ENCODE data around the gene ESRRG. TPM values are rescaled to one million over a fixed set of nuclear protein-coding genes. Genes with fewer than 3 reads are reported as not detected.

ESRRG gene
- 0.51 and 0.83 TPM in 2 replicates for total RNA-seq
- 0.15 and 0.17 TPM in 2 replicates for polyA plus RNA-seq
- 0.08 and 0.13 TPM in 2 replicates for polyA plus RNA-seq (2012)
- not detected in 2 replicates for polyA minus RNA-seq (ENCODE audit: low replicate concordance)

DNA sequence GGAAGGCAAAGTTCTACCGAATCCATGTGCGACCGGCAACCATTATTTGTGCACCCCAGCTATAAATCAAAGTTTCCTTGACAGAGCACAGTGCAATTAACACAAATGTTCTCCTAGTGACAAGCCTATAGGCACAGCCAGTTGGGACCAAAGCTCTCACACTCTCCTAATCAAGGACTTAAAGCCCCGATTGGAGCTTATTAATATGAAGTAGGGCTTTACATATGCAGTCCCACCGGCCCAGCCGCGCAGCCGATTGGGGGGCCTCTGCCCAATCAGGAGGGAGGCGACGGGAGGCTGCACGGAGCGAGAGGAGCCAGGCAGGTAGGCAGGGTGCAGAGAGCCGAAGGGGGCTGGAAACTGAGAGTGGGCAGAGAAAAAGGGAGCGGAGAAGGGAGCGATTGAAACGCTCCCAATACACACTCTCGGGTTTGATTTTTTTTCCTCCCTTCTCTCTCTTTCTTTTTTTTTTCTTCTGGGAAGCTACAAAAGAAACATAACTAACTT, at the start of gene ESRRG:
Gene ESRRG (minus strand): TSS at position 156 of the 507 bp plus-strand sequence. CDS start 130 bp downstream, at position 26.
- H3K27me3 ChIP-seq (ENCODE audit: control insufficient read depth, insufficient read depth, low read length) = no peaks in the 10 kb centered on the region
- DNase-seq (ENCODE audit: low read depth in 2 of 2) = peak in 1 of 2 donors; percentile 38
- H3K4me3 ChIP-seq (replicated peaks in 1 of 4; ENCODE audit: control extremely low read depth in 1 of 4, insufficient read depth in 1 of 4, low read depth in 3 of 4, low read length in 4 of 4) = peak within 1 kb of the TSS; percentile 28 to 75 (median 43)
- no peak within 1 kb of the TSS for H3K9ac ChIP-seq (ENCODE audit: insufficient read depth, low read length)
- H2AFZ ChIP-seq (ENCODE audit: low read length) = peak within 1 kb of the TSS; percentile 45
- TF ChIP-seq, protein P1, sequence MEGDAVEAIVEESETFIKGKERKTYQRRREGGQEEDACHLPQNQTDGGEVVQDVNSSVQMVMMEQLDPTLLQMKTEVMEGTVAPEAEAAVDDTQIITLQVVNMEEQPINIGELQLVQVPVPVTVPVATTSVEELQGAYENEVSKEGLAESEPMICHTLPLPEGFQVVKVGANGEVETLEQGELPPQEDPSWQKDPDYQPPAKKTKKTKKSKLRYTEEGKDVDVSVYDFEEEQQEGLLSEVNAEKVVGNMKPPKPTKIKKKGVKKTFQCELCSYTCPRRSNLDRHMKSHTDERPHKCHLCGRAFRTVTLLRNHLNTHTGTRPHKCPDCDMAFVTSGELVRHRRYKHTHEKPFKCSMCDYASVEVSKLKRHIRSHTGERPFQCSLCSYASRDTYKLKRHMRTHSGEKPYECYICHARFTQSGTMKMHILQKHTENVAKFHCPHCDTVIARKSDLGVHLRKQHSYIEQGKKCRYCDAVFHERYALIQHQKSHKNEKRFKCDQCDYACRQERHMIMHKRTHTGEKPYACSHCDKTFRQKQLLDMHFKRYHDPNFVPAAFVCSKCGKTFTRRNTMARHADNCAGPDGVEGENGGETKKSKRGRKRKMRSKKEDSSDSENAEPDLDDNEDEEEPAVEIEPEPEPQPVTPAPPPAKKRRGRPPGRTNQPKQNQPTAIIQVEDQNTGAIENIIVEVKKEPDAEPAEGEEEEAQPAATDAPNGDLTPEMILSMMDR (conservative IDR thresholded peaks at IDR 0.05 in 1 of 2, IDR thresholded peaks at IDR 0.05 in 1 of 2; ENCODE audit: low read depth in 1 of 2, low read length in 2 of 2) = no peak
- TF ChIP-seq EZH2 (IDR thresholded peaks at IDR 0.05; ENCODE audit: low read length, missing control alignments) = peak; percentile 54
- H3K9me3 ChIP-seq (ENCODE audit: control insufficient read depth, insufficient read depth, low read depth, low read length) = no peaks in the 10 kb centered on the region
- H4K20me1 ChIP-seq (ENCODE audit: control insufficient read depth, extremely low read depth, insufficient read depth, low read length) = no peaks in the 10 kb centered on the region
- peak within 1 kb of the TSS; percentile 83 for H3K4me2 ChIP-seq (ENCODE audit: extremely low read depth, insufficient read depth, low read length)
- H3K36me3 ChIP-seq (ENCODE audit: control insufficient read depth, insufficient read depth, low read length) = no peaks in the 10 kb centered on the region
- no peaks in the 10 kb centered on the region for H3K79me2 ChIP-seq (ENCODE audit: control insufficient read depth, insufficient read depth, low read length)
- H3K27ac ChIP-seq (ENCODE audit: insufficient read depth, low read length) = no peak within 1 kb of the TSS
- no peaks in the 10 kb centered on the region for H3K4me1 ChIP-seq (ENCODE audit: control insufficient read depth, extremely low read depth, insufficient read depth, low read length)

DNA sequence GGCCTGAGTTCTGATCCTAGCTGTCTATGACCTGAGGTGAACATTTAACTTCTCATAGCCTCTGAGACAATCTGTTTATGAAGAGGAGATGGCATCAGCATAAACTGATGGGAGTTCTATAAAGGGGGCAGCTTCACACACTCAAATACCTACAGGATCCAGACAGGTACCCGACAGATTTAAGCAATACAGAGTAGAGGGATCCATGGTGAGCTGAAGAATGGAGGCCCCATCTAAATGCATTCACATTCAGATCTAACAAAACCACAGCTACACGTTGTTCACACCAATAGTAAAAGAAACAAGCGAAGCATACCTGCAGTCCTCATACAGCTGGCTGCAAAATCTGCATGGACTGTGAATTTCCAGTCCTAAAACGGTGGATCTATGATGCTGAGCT, 48.7 kb upstream of the ESRRG start:
- Histone ChIP-seq H3K4me2 (ENCODE audit: extremely low read depth, insufficient read depth, low read length) (no peak overlapping the region), H3K9me3 (ENCODE audit: control insufficient read depth, insufficient read depth, low read depth, low read length) (no peaks in the 10 kb centered on the region), H3K27ac (ENCODE audit: insufficient read depth, low read length) (no peak overlapping the region), H2AFZ (ENCODE audit: low read length) (no peak overlapping the region), H3K9ac (ENCODE audit: insufficient read depth, low read length) (no peak overlapping the region), H3K27me3 (ENCODE audit: control insufficient read depth, insufficient read depth, low read length) (no peaks in the 10 kb centered on the region), H3K4me1 (ENCODE audit: control insufficient read depth, extremely low read depth, insufficient read depth, low read length) (no peaks in the 10 kb centered on the region), H3K36me3 (ENCODE audit: control insufficient read depth, insufficient read depth, low read length) (no peaks in the 10 kb centered on the region), H3K79me2 (ENCODE audit: control insufficient read depth, insufficient read depth, low read length) (no peaks in the 10 kb centered on the region), H4K20me1 (ENCODE audit: control insufficient read depth, extremely low read depth, insufficient read depth, low read length) (no peaks in the 10 kb centered on the region), H3K4me3 (replicated peaks in 1 of 4; ENCODE audit: control extremely low read depth in 1 of 4, insufficient read depth in 1 of 4, low read depth in 3 of 4, low read length in 4 of 4) (no peak overlapping the region)
- TF ChIP-seq EZH2 (IDR thresholded peaks at IDR 0.05; ENCODE audit: low read length, missing control alignments) = no peak
- TF ChIP-seq, protein P1 (conservative IDR thresholded peaks at IDR 0.05 in 1 of 2, IDR thresholded peaks at IDR 0.05 in 1 of 2; ENCODE audit: low read depth in 1 of 2, low read length in 2 of 2) = no peak
- no peak for DNase-seq (ENCODE audit: low read depth in 2 of 2)

DNA sequence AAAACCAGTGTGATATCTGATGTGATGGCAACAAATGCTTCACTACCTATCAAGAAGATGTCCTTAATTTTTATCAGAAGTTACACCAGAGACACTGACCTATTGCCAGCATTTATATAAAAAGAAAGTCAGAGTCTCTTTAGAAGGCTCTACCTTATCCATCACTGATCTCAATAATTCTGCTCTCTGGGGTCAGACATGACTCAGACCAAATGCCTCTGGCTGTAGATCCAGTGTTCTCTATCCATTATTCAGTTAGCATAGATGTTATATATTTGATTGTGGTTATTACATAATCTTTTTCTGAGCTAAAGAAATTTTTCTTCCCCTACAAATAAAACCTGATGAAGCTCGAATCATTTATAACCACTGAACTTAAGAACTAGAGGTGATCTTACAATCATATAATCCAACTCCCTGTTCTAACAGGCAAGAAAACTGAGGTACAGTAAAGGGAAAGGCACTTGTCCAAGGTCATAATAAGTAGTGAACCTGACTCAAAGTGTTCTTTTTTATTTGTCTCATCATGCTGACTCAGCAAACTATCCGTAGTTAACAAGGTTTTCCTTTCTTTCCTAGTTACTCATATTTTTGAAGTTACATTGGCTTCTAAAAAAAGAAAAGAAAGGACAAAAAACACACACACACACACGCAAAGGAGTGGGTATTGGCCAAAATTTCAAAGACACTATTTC, 43.6 kb upstream of the ESRRG start:
- Histone ChIP-seq H4K20me1 (ENCODE audit: control insufficient read depth, extremely low read depth, insufficient read depth, low read length) (no peaks in the 10 kb centered on the region), H3K4me2 (ENCODE audit: extremely low read depth, insufficient read depth, low read length) (no peak overlapping the region), H3K27me3 (ENCODE audit: control insufficient read depth, insufficient read depth, low read length) (no peaks in the 10 kb centered on the region), H3K4me3 (replicated peaks in 1 of 4; ENCODE audit: control extremely low read depth in 1 of 4, insufficient read depth in 1 of 4, low read depth in 3 of 4, low read length in 4 of 4) (no peak overlapping the region), H3K36me3 (ENCODE audit: control insufficient read depth, insufficient read depth, low read length) (no peaks in the 10 kb centered on the region), H2AFZ (ENCODE audit: low read length) (no peak overlapping the region), H3K4me1 (ENCODE audit: control insufficient read depth, extremely low read depth, insufficient read depth, low read length) (no peaks in the 10 kb centered on the region), H3K79me2 (ENCODE audit: control insufficient read depth, insufficient read depth, low read length) (no peaks in the 10 kb centered on the region), H3K9ac (ENCODE audit: insufficient read depth, low read length) (no peak overlapping the region), H3K9me3 (ENCODE audit: control insufficient read depth, insufficient read depth, low read depth, low read length) (no peaks in the 10 kb centered on the region), H3K27ac (ENCODE audit: insufficient read depth, low read length) (no peak overlapping the region)
- DNase-seq (ENCODE audit: low read depth in 2 of 2) = peak in 1 of 2 donors; percentile 44
- no peak for TF ChIP-seq EZH2 (IDR thresholded peaks at IDR 0.05; ENCODE audit: low read length, missing control alignments)
- TF ChIP-seq, protein P1 (conservative IDR thresholded peaks at IDR 0.05 in 1 of 2, IDR thresholded peaks at IDR 0.05 in 1 of 2; ENCODE audit: low read depth in 1 of 2, low read length in 2 of 2) = no peak

Data from fibroblast of lung (primary cell).